CD4-positive, alpha-beta T cell treated with Interleukin-6 for 4 hours (primary cell): Measurements from ENCODE around the gene IFNLR1.

ENCODE experiments used
- DNase-seq: peaks from one replicate; pipeline ENCODE4 v3.0.0-alpha.2; 2020; ENCODE audit warnings: mixed read lengths

The IFNLR1 gene

GRCh38 chr1:24175033-24175755 is 11.9 kb downstream of the IFNLR1 start:
- no peak for DNase-seq

GRCh38 chr1:24173638-24174575 is 13.2 kb downstream of the IFNLR1 start:
- no peak for DNase-seq

GRCh38 chr1:24172598-24172997 is 14.5 kb downstream of the IFNLR1 start:
- no peak for DNase-seq

GRCh38 chr1:24169286-24169685 is 17.8 kb downstream of the IFNLR1 start:
- DNase-seq = no peak

GRCh38 chr1:24168245-24168644 is 18.8 kb downstream of the IFNLR1 start:
- DNase-seq = no peak

- DNase-seq = no peak
These were observed 20.1 kb downstream of the IFNLR1 start for GRCh38 chr1:24167008-24167407.

- DNase-seq = no peak
These were observed 21.6 kb downstream of the IFNLR1 start for GRCh38 chr1:24165500-24165899.

GRCh38 chr1:24164004-24164403 is 23.1 kb downstream of the IFNLR1 start:
- DNase-seq = no peak

- DNase-seq = no peak
These were observed 24.9 kb downstream of the IFNLR1 start for GRCh38 chr1:24162201-24162600.

GRCh38 chr1:24161270-24161669 is 25.8 kb downstream of the IFNLR1 start:
- DNase-seq = no peak

- DNase-seq = no peak
These were observed 27.7 kb downstream of the IFNLR1 start for GRCh38 chr1:24159366-24159765.

- DNase-seq = no peak
These were observed 29.1 kb downstream of the IFNLR1 start for GRCh38 chr1:24157918-24158481.

GRCh38 chr1:24156542-24157260 is 30.4 kb downstream of the IFNLR1 start:
- no peak for DNase-seq

GRCh38 chr1:24155011-24155782 is 31.9 kb downstream of the IFNLR1 start:
- no peak for DNase-seq

- DNase-seq = no peak
These were observed 32.9 kb downstream of the IFNLR1 start for GRCh38 chr1:24154215-24154614.

GRCh38 chr1:24152631-24153494 is 34.2 kb downstream of the IFNLR1 start:
- DNase-seq = no peak

GRCh38 chr1:24151175-24151533 is 35.9 kb downstream of the IFNLR1 start:
- DNase-seq = no peak

GRCh38 chr1:24150234-24151174 is 36.6 kb downstream of the IFNLR1 start:
- peak; percentile 87 for DNase-seq

- DNase-seq = peak; percentile 46
These were observed 37.2 kb downstream of the IFNLR1 start for GRCh38 chr1:24149866-24150233.

GRCh38 chr1:24147816-24148215 is 39.3 kb downstream of the IFNLR1 start:
- DNase-seq = no peak
